T-cell (primary cell): ENCODE results near the gene COPA. TPM values are rescaled to one million over a fixed set of nuclear protein-coding genes. Genes with fewer than 3 reads are reported as not detected.

Source experiments
- ATAC-seq, 4 experiments: fragments of 200-7000 bp in 3 of 4; fragments of 150-1000 bp in 1 of 4; cut with Tn5 transposase; replicated peaks in 1 of 4; 1 replicate in 3 of 4; 2 replicates in 1 of 4; pipeline ENCODE4 v1.10.0; 2021; ENCODE audit warnings: moderate library complexity in 3 of 4, mild to moderate bottlenecking in 2 of 4, moderate number of reproducible peaks in 1 of 4
- CTCF ChIA-PET, 2 donors: fragments of 300-600 bp; sonication (Branson Sonifier 250); formaldehyde crosslinking; loops; one replicate each; lab custom pipeline; 2022; ENCODE audit warnings: antibody characterized with exemption in 2 of 2; lab: Charles Lee
- POLR2A ChIA-PET, 2 donors: fragments of 300-600 bp; sonication (Branson Sonifier 250); formaldehyde crosslinking; loops; one replicate each; lab custom pipeline; 2022; ENCODE audit warnings: antibody characterized with exemption in 2 of 2; lab: Charles Lee
- DNase-seq, 35 experiments: peaks; one replicate each; pipeline versions ENCODE4 v3.0.0 to v3.0.0-alpha.2; 2013 to 2023
- H3K27ac ChIP-seq: one replicate; pipeline ENCODE4 v1.5.1; 2013; ENCODE audit warnings: low read length
- H3K27me3 ChIP-seq, 2 experiments: replicated peaks in 1 of 2; 1 replicate in 1 of 2; 2 replicates in 1 of 2; pipeline versions ENCODE4 v1.6.1 to v1.7.0; 2013; ENCODE audit warnings: low read length in 1 of 2, mixed read lengths in 1 of 2; ENCODE audit not compliant: control insufficient read depth in 2 of 2, insufficient read depth in 2 of 2; ENCODE audit errors: extremely low read depth in 1 of 2
- H3K36me3 ChIP-seq, 2 donors: 1 replicate in 1 of 2; 2 replicates in 1 of 2; pipeline versions ENCODE4 v1.6.1 to v1.7.0; 2013; ENCODE audit warnings: low read length in 1 of 2; ENCODE audit not compliant: control insufficient read depth in 2 of 2, insufficient read depth in 1 of 2; ENCODE audit errors: extremely low read depth in 1 of 2
- H3K4me1 ChIP-seq, 2 experiments: 1 replicate in 1 of 2; 2 replicates in 1 of 2; pipeline versions ENCODE4 v1.6.1 to v1.7.0; 2013; ENCODE audit warnings: low read length in 2 of 2, mixed read lengths in 1 of 2; ENCODE audit not compliant: insufficient read depth in 2 of 2, control insufficient read depth in 1 of 2; ENCODE audit errors: extremely low read depth in 1 of 2
- H3K4me3 ChIP-seq, 2 donors: 1 replicate in 1 of 2; 2 replicates in 1 of 2; pipeline versions ENCODE4 v1.5.1 to v1.7.0; 2013; ENCODE audit warnings: mild to moderate bottlenecking in 2 of 2, low read length in 1 of 2, moderate library complexity in 1 of 2; ENCODE audit not compliant: control insufficient read depth in 1 of 2; ENCODE audit errors: extremely low read depth in 1 of 2
- H3K9me3 ChIP-seq: 2 replicates; pipeline ENCODE4 v1.7.0; 2013
- H3K27ac Mint-ChIP-seq, 2 donors: one replicate each; pipeline ENCODE4 v1.8.0; 2020 to 2021; ENCODE audit warnings: mild to moderate bottlenecking in 2 of 2, mixed read lengths in 2 of 2
- H3K27me3 Mint-ChIP-seq, 2 donors: one replicate each; pipeline ENCODE4 v1.8.0; 2021 to 2022; ENCODE audit warnings: mixed read lengths in 2 of 2
- H3K36me3 Mint-ChIP-seq: one replicate; pipeline ENCODE4 v1.8.0; 2021; ENCODE audit warnings: mixed read lengths
- H3K4me1 Mint-ChIP-seq, 3 donors: one replicate each; pipeline ENCODE4 v1.8.0; 2020 to 2022; ENCODE audit warnings: mixed read lengths in 3 of 3, mild to moderate bottlenecking in 1 of 3
- H3K4me3 Mint-ChIP-seq, 3 donors: one replicate each; pipeline ENCODE4 v1.8.0; 2020 to 2022; ENCODE audit warnings: mild to moderate bottlenecking in 3 of 3, mixed read lengths in 3 of 3, moderate library complexity in 3 of 3
- H3K9me3 Mint-ChIP-seq, 3 donors: one replicate each; pipeline ENCODE4 v1.8.0; 2020 to 2022; ENCODE audit warnings: mixed read lengths in 3 of 3
- WGBS: methylation state at CpG from one replicate; pipeline ENCODE4 v1.1.5; 2013; ENCODE audit warnings: missing lambda C conversion rate; ENCODE audit not compliant: insufficient coverage; 5-methylcytosine and 5-hydroxymethylcytosine counted together
- total RNA-seq, 35 experiments: library from RNA in 6 of 35; stranded (reverse) in 6 of 35; fragments of 120-200 nt in 1 of 35; gene quantifications; one replicate each; pipeline versions ENCODE4 v1.2.1 to v1.2.4 and lab custom pipeline; 2013 to 2026

The COPA gene
- total RNA-seq, 5 donors from 2014 or later (not counting 1 experiment from before 2014, with no cell fraction given), result 106 to 126 (median 111) TPM

GRCh38 chr1:160352555-160352954 lies 9.5 kb upstream of the COPA start:
- Mint-ChIP-seq H3K27ac (no peak overlapping the region), H3K4me1 (peaks cover 0 to 3% (median 2%) of the 10 kb centered on the region in 3 donors), H3K36me3 (peaks cover 73% of the 10 kb centered on the region), H3K9me3 (no peaks in the 10 kb centered on the region), H3K27me3 (no peaks in the 10 kb centered on the region), H3K4me3 (no peak overlapping the region)
- Histone ChIP-seq H3K27me3 (no peaks in the 10 kb centered on the region), H3K27ac (no peak overlapping the region), H3K4me3 (no peak overlapping the region), H3K9me3 (no peaks in the 10 kb centered on the region), H3K4me1 (no peaks in the 10 kb centered on the region), H3K36me3 (peaks cover 34 to 95% of the 10 kb centered on the region in 2 donors)
- no peak for ATAC-seq
- no CpG with 5 or more reads among the region's 8 CpGs for WGBS
- CTCF ChIA-PET, result interaction anchor here (0.7 to 1.1 kb wide), 2 partner anchors 62 to 459 kb away, joined by 3 to 4 read pairs; no protein-coding TSS in a partner anchor
- POLR2A ChIA-PET, result no interaction called here
- DNase-seq, result no peak

- DNase-seq, result no peak
- no peak for ATAC-seq
- ChIA-PET CTCF (interaction anchor here in 1 of 2 donors (0.6 to 1.1 kb wide), 3 partner anchors 25 to 66 kb away, joined by 3 to 14 read pairs (median 3); no protein-coding TSS in a partner anchor), POLR2A (no interaction called here)
- Histone ChIP-seq H3K27me3 (no peaks in the 10 kb centered on the region), H3K36me3 (peaks cover 37 to 94% of the 10 kb centered on the region in 2 donors), H3K27ac (no peak overlapping the region), H3K4me3 (no peak overlapping the region), H3K4me1 (no peaks in the 10 kb centered on the region), H3K9me3 (no peaks in the 10 kb centered on the region)
- Mint-ChIP-seq H3K36me3 (peaks cover 72% of the 10 kb centered on the region), H3K4me1 (peaks cover 0 to 12% (median 9%) of the 10 kb centered on the region in 3 donors), H3K27me3 (no peaks in the 10 kb centered on the region), H3K9me3 (no peaks in the 10 kb centered on the region), H3K4me3 (no peak overlapping the region), H3K27ac (no peak overlapping the region)
- WGBS, result 92% methylated on average over 4 of the region's 4 CpGs
Measured at GRCh38 chr1:160351629-160352028, 8.6 kb upstream of the COPA start.

- WGBS, result 40% methylated on average over 1 of the region's 4 CpGs
- Mint-ChIP-seq H3K4me1 (peaks cover 24 to 41% (median 36%) of the 10 kb centered on the region in 3 donors), H3K9me3 (no peaks in the 10 kb centered on the region), H3K27me3 (no peaks in the 10 kb centered on the region), H3K4me3 (no peak overlapping the region), H3K36me3 (peaks cover 35% of the 10 kb centered on the region), H3K27ac (no peak overlapping the region)
- DNase-seq, result peak in 1 of 35 experiments; percentile 27
- H3K36me3 ChIP-seq, result peaks cover 23 to 61% of the 10 kb centered on the region in 2 donors
- H3K27me3 ChIP-seq, result no peaks in the 10 kb centered on the region
- no peak overlapping the region for H3K4me3 ChIP-seq
- POLR2A ChIA-PET, result interaction anchor here in 1 of 2 donors (0.7 kb wide), 1 partner anchor 589 kb away, joined by 7 read pairs; no protein-coding TSS in a partner anchor
- peaks cover 8 to 18% of the 10 kb centered on the region in 2 experiments for H3K4me1 ChIP-seq
- no peak overlapping the region for H3K27ac ChIP-seq
- CTCF ChIA-PET, result interaction anchor here in 1 of 2 donors (0.6 to 0.7 kb wide), 2 partner anchors 148 to 155 kb away, joined by 3 to 5 read pairs; no protein-coding TSS in a partner anchor
- no peaks in the 10 kb centered on the region for H3K9me3 ChIP-seq
- no peak for ATAC-seq
Measured at GRCh38 chr1:160346958-160347357, 3.9 kb upstream of the COPA start.

GRCh38 chr1:160346463-160346862 lies 3.4 kb upstream of the COPA start:
- Mint-ChIP-seq H3K4me1 (peaks cover 25 to 46% (median 41%) of the 10 kb centered on the region in 3 donors), H3K27me3 (no peaks in the 10 kb centered on the region), H3K9me3 (no peaks in the 10 kb centered on the region), H3K36me3 (peaks cover 32% of the 10 kb centered on the region), H3K4me3 (no peak overlapping the region), H3K27ac (no peak overlapping the region)
- 100% methylated on average over 4 of the region's 10 CpGs for WGBS
- H3K9me3 ChIP-seq, result no peaks in the 10 kb centered on the region
- H3K4me3 ChIP-seq, result no peak overlapping the region
- no peak overlapping the region for H3K27ac ChIP-seq
- CTCF ChIA-PET, result interaction anchor here in 1 of 2 donors (0.6 to 0.7 kb wide), 2 partner anchors 147 to 155 kb away, joined by 3 to 5 read pairs; no protein-coding TSS in a partner anchor
- H3K4me1 ChIP-seq, result peaks cover 10 to 19% of the 10 kb centered on the region in 2 experiments
- ATAC-seq, result no peak
- H3K36me3 ChIP-seq, result peaks cover 18 to 56% of the 10 kb centered on the region in 2 donors
- DNase-seq, result no peak
- no peaks in the 10 kb centered on the region for H3K27me3 ChIP-seq
- POLR2A ChIA-PET, result interaction anchor here in 1 of 2 donors (0.7 kb wide), 2 partner anchors 29 to 589 kb away, joined by 7 to 10 read pairs; no protein-coding TSS in a partner anchor

GRCh38 chr1:160344936-160345335 lies 1.9 kb upstream of the COPA start:
- H3K4me3 Mint-ChIP-seq, result peak overlapping the region; percentile 97 to 100 (median 99)
- Histone ChIP-seq H3K27me3 (no peaks in the 10 kb centered on the region), H3K4me3 (no peak overlapping the region), H3K4me1 (peaks cover 10 to 23% of the 10 kb centered on the region in 2 experiments), H3K36me3 (peaks cover 10 to 46% of the 10 kb centered on the region in 2 donors), H3K27ac (no peak overlapping the region), H3K9me3 (no peaks in the 10 kb centered on the region)
- no peaks in the 10 kb centered on the region for H3K27me3 Mint-ChIP-seq
- DNase-seq, result no peak
- ChIA-PET POLR2A (interaction anchor here in 1 of 2 donors (0.6 kb wide), 1 partner anchor 99 kb away, joined by 5 read pairs; no protein-coding TSS in a partner anchor), CTCF (no interaction called here)
- 98% methylated on average over 5 of the region's 6 CpGs for WGBS
- H3K27ac Mint-ChIP-seq, result peak overlapping the region in 1 of 2 donors; percentile 19
- no peak for ATAC-seq
- H3K36me3 Mint-ChIP-seq, result peaks cover 30% of the 10 kb centered on the region
- no peaks in the 10 kb centered on the region for H3K9me3 Mint-ChIP-seq
- peaks cover 38 to 60% (median 56%) of the 10 kb centered on the region in 3 donors for H3K4me1 Mint-ChIP-seq

GRCh38 chr1:160344241-160344640 lies 1.2 kb upstream of the COPA start:
- H3K4me3 ChIP-seq, result peak overlapping the region in 1 of 2 donors; percentile 100
- CTCF ChIA-PET, result no interaction called here

More at GRCh38 chr1:160344241-160344640, 1.2 kb upstream of the COPA start:
- DNase-seq, result no peak
- Histone ChIP-seq H3K9me3 (no peaks in the 10 kb centered on the region), H3K27ac (peak overlapping the region; percentile 96), H3K4me1 (peaks cover 10 to 23% of the 10 kb centered on the region in 2 experiments), H3K36me3 (peaks cover 6 to 46% of the 10 kb centered on the region in 2 donors), H3K27me3 (no peaks in the 10 kb centered on the region)
- Mint-ChIP-seq H3K4me3 (peak overlapping the region; percentile 97 to 100 (median 99)), H3K9me3 (no peaks in the 10 kb centered on the region), H3K4me1 (peaks cover 42 to 65% (median 59%) of the 10 kb centered on the region in 3 donors), H3K27ac (peak overlapping the region; percentile 99 to 100), H3K36me3 (peaks cover 30% of the 10 kb centered on the region), H3K27me3 (no peaks in the 10 kb centered on the region)
- POLR2A ChIA-PET, result interaction anchor here in 1 of 2 donors (0.7 kb wide), 1 partner anchor 264 kb away, joined by 4 read pairs; no protein-coding TSS in a partner anchor
- no peak for ATAC-seq
- no CpG with 5 or more reads among the region's 3 CpGs for WGBS
